LNCaP clone FGC (cell line): ENCODE results near the gene RYR3.

Experiments used
- DNase-seq: peaks from one replicate; pipeline ENCODE4 v3.0.0-alpha.2; 2011; ENCODE audit warnings: low read depth
- H3K4me3 ChIP-seq: 2 replicates; pipeline ENCODE4 v1.5.1; 2011; ENCODE audit warnings: mild to moderate bottlenecking, low read depth, low read length, control low read depth
- CTCF ChIP-seq: IDR thresholded peaks from 2 replicates; pipeline ENCODE4 v1.5.1; 2012; ENCODE audit warnings: mild to moderate bottlenecking; ENCODE audit not compliant: control insufficient read depth, insufficient read depth; ENCODE audit errors: extremely low read depth

The RYR3 gene

GRCh38 chr15:33440900-33441299 lies 130.1 kb downstream of the RYR3 start:
- H3K4me3 ChIP-seq = no peak overlapping the region
- TF ChIP-seq CTCF = no peak
- no peak for DNase-seq

- DNase-seq = no peak
- no peak overlapping the region for H3K4me3 ChIP-seq
- no peak for TF ChIP-seq CTCF
Observed at GRCh38 chr15:33442449-33442848, 131.7 kb downstream of the RYR3 start.

GRCh38 chr15:33443708-33444107 lies 132.9 kb downstream of the RYR3 start:
- TF ChIP-seq CTCF = no peak
- H3K4me3 ChIP-seq = no peak overlapping the region
- DNase-seq = no peak

GRCh38 chr15:33445984-33446383 lies 135.2 kb downstream of the RYR3 start:
- H3K4me3 ChIP-seq = no peak overlapping the region
- TF ChIP-seq CTCF = no peak
- DNase-seq = no peak

GRCh38 chr15:33448151-33448550 lies 137.4 kb downstream of the RYR3 start:
- no peak overlapping the region for H3K4me3 ChIP-seq
- no peak for TF ChIP-seq CTCF
- no peak for DNase-seq

GRCh38 chr15:33448961-33449606 lies 138.3 kb downstream of the RYR3 start:
- no peak for DNase-seq
- no peak overlapping the region for H3K4me3 ChIP-seq
- TF ChIP-seq CTCF = no peak

GRCh38 chr15:33449810-33450209 lies 139.0 kb downstream of the RYR3 start:
- H3K4me3 ChIP-seq = no peak overlapping the region
- no peak for TF ChIP-seq CTCF
- no peak for DNase-seq
